GM19351 (cell line): ENCODE measurements around the gene PDE6G.
"Not testable (repeated sequence)": the region's sequence is repeated elsewhere in the genome, so short reads cannot be mapped to it uniquely, and the experiment has no call there.

Experiments
- ATAC-seq: cut with Tn5 transposase; IDR thresholded peaks from one replicate; pipeline ENCODE4 v1.9.1; 2021; ENCODE audit warnings: mild to moderate bottlenecking, moderate library complexity; ENCODE audit not compliant: unreplicated experiment

Gene PDE6G

GRCh38 chr17:81635973-81636504, 20.3 kb downstream of the PDE6G start:
- no peak for ATAC-seq

GRCh38 chr17:81635431-81635830, 20.9 kb downstream of the PDE6G start:
- ATAC-seq = no peak

- ATAC-seq = no peak
Observed at GRCh38 chr17:81631482-81631881, 24.9 kb downstream of the PDE6G start.

GRCh38 chr17:81630274-81630673, 26.1 kb downstream of the PDE6G start:
- no peak for ATAC-seq

GRCh38 chr17:81621494-81622130, 34.7 kb downstream of the PDE6G start:
- no peak for ATAC-seq

- not testable (repeated sequence) for ATAC-seq
Observed at GRCh38 chr17:81618307-81618706, 38.0 kb downstream of the PDE6G start.

- ATAC-seq = no peak
Observed at GRCh38 chr17:81616877-81617276, 39.5 kb downstream of the PDE6G start.

GRCh38 chr17:81615401-81615930, 40.9 kb downstream of the PDE6G start:
- ATAC-seq = no peak

GRCh38 chr17:81612172-81612970, 44.0 kb downstream of the PDE6G start:
- ATAC-seq = no peak

- no peak for ATAC-seq
Observed at GRCh38 chr17:81609541-81610311, 46.6 kb downstream of the PDE6G start.

- ATAC-seq = no peak
Observed at GRCh38 chr17:81608605-81609004, 47.7 kb downstream of the PDE6G start.

GRCh38 chr17:81608082-81608481, 48.3 kb downstream of the PDE6G start:
- ATAC-seq = no peak

- ATAC-seq = no peak
Observed at GRCh38 chr17:81607431-81607830, 48.9 kb downstream of the PDE6G start.

GRCh38 chr17:81603846-81604610, 52.3 kb downstream of the PDE6G start:
- ATAC-seq = no peak

GRCh38 chr17:81601525-81602120, 54.7 kb downstream of the PDE6G start:
- ATAC-seq = no peak
